PC-9 (cell line): ENCODE measurements around the gene WDR53.

ENCODE experiments used
- CTCF ChIP-seq: fragments of 200-600 bp; sonication (generic); conservative IDR thresholded peaks from 2 replicates; pipeline ENCODE4 v1.6.1; 2017; ENCODE audit warnings: mixed run types, antibody characterized with exemption, mild to moderate bottlenecking, moderate library complexity
- EZH2 ChIP-seq: fragments of 200-600 bp; sonication (generic); IDR thresholded peaks from 2 replicates; pipeline ENCODE4 v1.8.0; 2017; ENCODE audit warnings: antibody characterized with exemption, low read depth

DNA sequence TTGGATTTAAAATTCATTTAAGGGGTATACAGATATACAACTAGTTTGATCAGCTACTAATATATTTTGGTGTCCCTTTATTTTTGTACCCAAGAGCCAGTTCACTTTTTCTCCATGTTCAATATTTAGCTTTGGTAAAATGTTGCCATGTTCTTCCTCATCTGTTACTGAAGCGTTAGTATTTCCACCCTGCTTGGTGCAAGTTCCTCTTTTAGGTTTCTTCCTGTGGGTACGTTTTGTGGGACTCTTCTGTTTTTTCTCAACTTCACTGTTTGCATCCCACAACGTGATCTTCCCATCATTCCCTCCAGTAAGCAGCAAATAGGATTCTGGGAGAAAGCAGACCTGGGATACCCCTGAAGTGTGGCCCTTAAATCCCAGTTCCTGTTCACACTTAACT, 14.1 kb downstream of the WDR53 start:
- TF ChIP-seq EZH2 (no peak), CTCF (no peak)
